Stimulated activated CD8-positive, alpha-beta memory T cell treated with anti-CD3 and anti-CD28 coated beads, Interleukin-4, amount 100 ng/mL, for 4 hours (primary cell): ENCODE measurements around the gene EEF1AKMT3.

Source experiments
- DNase-seq, 2 donors: peaks; one replicate each; pipeline ENCODE4 v3.0.0-alpha.2; 2020; ENCODE audit warnings: low read depth in 2 of 2, low spot score in 1 of 2

EEF1AKMT3 gene

DNA sequence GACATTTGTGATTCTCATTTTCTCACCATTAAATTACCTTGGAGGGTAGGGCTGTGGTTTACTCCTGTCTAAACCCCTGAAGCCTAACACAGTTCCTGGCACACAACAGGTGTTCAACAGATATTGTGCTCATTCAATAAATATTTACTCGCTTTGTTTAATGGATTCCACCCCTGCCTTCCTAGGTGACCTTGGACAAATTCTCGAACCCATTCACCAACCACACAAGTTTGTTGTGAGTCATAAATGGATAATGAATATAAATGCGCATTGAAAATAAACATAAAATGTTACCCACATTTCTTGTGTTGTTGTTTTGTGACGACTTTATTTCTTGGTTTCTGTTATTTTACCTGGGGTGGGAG, 9.8 kb downstream of the EEF1AKMT3 start:
- no peak for DNase-seq

DNA sequence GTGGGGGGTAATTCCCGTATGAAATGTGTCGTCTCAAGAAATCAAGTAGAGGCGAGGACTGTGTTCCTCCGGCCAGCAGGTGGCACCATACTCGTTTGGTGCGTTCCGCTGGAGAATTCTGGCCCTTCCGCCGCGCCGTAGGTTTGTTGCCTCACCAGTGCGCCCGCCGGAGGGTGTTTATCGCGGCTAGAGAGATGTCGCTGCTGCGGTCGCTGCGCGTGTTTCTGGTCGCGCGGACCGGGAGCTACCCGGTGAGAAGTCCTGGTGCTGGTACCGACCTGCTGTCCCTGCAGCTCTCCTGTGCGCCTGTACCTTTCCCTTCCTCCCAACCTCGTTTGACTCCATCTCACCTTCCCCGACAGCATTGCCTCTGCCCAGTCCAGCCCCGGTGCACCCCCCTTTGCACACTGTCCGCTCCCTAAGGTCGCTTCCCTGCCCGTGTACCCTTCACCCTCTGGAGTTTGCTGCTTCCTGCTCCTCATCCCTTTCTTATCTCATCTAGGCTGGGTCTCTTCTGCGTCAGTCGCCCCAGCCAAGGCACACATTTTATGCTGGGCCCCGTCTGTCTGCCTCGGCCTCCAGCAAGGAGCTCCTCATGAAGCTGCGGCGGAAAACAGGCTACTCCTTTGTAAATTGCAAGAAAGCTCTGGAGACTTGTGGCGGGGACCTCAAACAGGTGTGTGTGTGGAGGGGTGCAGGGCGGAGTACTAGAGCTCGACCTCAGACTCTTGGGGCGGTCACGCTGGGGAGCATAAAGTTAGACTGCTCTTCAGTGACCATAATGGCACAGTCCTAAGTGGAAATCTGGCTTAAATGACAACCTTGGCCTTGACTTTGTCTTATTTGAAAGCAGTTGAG, 10.4 kb downstream of the EEF1AKMT3 start, which contains the start of gene TSFM:
Gene TSFM, plus strand, starts transcription at position 180 of the 858 bp plus-strand sequence. Its CDS starts 15 bp downstream, at position 195.
- DNase-seq: peak; percentile 90 to 97

DNA sequence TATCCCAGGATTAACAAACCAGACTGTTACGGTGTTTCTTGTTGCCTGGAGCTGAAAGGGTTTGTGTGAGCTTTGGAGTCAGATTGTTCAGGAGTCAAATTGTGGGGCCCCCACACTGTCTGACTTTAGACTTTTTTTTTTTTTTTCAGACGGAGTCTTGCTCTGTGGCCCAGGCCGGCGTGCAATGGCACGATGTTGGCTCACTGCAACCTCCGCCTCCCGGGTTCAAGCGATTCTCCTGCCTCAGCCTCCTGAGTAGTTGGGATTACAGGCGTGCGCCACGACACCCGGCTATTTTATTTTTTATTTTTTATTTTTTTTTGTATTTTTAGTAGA, 11.0 kb downstream of the EEF1AKMT3 start:
- DNase-seq: no peak

DNA sequence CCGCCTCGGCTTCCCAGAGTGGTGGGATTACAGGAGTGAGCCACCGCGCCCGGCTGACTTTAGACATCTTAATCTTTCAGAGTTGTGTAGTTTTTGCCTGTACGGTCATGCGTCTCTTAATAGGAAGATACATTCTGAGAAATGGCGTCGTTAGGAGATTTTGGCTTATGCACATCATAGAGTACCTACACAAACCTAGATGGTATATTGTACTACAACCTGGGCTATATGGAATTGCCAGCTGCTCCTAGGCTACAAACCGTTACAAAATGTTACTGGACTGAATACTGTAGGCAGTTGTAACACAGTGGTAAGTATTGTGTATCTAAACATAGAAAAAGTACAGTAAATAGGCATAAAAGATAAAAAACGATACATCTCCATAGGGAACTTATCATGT, 11.4 kb downstream of the EEF1AKMT3 start:
- DNase-seq: no peak

- no peak for DNase-seq
Measured at GRCh38 chr12:57793920-57794319, 21.5 kb downstream of the EEF1AKMT3 start.

GRCh38 chr12:57795354-57795753, 22.9 kb downstream of the EEF1AKMT3 start:
- no peak for DNase-seq

DNA sequence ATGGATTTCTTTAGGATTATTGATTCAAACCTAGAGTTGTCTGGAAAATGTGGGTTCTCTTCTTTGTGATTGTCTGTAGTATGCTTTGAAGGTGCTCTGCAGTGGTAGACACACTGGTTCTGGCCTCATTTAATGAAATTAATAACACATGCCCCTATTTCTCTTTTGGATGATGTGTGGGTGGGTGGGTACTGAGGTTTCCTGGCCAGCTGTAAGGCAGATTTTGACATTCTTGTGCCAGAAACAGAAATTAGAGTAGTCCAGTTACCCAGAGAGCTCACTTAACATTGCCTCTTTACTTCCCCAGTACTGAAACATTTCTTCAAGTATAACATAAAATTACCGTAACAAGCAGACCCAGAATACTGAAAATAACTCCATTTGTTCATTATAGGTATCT, 24.6 kb downstream of the EEF1AKMT3 start:
- no peak for DNase-seq

GRCh38 chr12:57797933-57798332, 25.5 kb downstream of the EEF1AKMT3 start:
- no peak for DNase-seq

- DNase-seq: no peak
Measured at GRCh38 chr12:57800965-57801364, 28.6 kb downstream of the EEF1AKMT3 start.

- DNase-seq: no peak
Measured at GRCh38 chr12:57802607-57803006, 30.2 kb downstream of the EEF1AKMT3 start.

- DNase-seq: no peak
Measured at GRCh38 chr12:57803319-57803893, 31.0 kb downstream of the EEF1AKMT3 start.

DNA sequence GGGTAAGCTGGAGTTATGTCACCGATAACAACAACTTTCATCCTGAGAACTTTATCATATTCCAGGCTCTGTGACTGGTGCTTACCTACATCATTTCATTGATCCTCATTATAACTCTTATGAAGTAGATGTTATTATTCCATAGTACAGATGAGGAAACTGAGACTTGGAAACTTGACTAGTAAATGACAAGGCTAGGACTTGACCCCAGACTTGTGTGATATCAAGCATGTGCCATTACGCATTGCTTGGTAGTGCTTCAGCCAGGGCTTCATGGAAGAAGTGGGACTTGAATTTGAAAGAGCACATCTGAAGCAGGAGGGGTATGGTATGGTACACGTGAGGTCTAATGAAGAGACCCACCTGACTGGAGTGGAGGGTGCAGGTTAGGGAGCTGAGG, 34.3 kb downstream of the EEF1AKMT3 start:
- DNase-seq: no peak

DNA sequence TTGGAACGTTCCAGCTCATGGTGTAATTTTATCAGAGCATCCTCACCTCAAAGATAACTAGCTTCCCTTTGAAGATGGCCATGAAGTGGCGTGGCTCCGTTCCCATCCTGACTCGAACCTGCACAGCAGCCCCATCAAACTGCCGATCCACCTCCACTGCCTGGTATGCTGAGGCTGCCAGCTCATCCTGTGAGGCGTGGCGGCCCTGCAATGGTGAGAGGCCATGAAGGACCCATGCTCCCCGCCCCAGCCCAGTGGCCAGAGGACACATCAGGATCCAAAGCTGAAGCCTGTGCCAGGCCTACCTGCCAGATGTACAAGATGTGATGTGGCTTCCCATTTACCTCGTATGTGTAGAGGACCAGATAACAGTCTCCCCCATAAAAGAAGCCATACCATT, 34.9 kb downstream of the EEF1AKMT3 start:
- no peak for DNase-seq

GRCh38 chr12:57808351-57808750, 35.9 kb downstream of the EEF1AKMT3 start:
- no peak for DNase-seq

DNA sequence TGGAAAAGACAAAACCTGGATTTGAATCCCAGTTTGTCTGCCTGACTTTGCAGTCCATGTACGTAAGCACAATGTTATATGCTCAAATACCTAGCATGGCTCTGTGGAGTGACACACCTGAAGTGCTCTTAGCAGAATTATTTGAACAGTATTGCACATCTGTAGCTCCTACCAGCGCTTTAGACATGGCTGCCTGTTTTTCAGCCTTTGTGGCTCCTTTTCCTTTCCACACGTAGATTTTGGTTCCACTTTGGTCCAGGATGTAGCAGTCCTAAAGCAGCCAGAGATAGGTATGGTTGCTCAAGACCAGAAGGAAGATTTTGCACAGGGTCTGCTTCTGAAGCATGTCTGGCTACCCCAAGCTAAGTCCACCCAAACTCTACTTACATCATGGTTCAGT, 37.0 kb downstream of the EEF1AKMT3 start:
- DNase-seq: no peak

- DNase-seq: no peak
Measured at GRCh38 chr12:57810450-57810849, 38.0 kb downstream of the EEF1AKMT3 start.

DNA sequence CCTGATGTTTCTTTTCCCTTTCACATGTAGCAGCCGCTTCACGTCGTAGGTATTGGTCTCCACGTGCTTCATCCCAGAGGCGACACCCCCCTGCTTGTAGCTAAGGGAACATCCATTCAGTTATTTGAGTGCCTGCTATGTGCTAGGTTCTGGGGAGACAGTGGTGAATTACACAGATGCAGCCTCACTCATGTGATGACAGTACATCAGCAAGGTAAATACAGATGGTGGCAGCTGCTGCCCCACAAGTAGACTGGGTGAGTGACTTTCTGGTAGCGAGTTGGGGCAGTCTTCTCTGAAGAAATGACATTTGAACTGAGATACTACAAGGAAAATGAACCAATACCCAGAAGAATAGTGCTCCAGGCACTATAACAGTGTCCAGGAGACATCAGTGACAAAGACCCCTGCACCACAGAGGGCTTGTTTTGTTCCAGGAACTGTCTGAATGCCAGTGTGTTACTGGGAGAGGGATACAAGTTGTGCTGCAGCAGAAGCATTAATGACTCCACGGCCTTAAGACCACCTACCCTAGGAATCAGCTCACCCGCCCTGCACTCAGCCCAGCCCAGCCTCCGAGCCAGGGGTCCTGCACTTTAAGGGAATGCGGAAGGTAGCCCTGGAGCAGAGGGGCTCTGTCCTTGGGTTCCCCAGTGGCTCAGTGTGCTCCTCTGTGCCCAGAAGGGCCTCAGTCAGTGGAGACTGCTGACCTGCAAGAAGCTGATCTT, 38.8 kb downstream of the EEF1AKMT3 start:
- no peak for DNase-seq

DNA sequence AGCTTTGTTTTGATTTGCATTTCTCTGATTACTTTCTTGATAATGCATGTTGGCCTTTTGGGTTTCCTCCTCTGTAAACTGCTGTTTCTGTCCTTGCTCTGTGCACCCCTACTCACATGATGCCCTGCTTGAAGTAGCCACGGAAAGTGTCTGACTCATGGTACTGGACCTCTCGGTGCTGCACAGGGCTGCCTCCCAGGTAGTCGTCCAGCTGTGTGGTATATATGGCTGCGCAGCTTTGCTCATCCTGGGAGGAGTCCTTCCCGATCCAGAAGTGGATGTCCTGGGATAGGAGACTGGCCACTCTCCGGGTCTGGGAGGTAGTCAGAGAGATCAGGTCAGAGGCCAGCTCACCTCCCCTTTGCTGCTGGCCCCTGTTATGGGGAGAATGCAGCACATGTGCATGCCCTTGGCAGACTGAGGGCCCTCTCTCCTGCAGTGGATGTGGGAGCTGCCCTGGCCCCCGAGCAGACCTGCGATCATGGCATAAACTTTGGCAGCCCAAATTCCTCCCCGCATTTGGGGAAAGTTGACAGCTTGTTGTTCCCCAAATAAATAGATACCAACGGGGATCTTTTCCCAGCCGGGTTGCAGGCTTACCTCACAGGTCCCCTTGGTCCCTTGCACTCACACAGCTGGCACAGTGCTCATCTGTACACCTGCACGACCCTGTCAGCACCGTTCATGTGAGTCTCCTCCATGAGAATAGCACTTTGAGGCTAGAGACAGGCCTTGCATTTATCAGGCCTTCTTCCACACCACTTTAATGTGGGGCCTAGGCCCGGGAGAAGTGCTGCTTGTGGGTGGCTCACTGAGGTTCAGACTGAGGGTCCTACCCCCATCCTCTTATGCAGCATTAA, 40.9 kb downstream of the EEF1AKMT3 start:
- no peak for DNase-seq

DNA sequence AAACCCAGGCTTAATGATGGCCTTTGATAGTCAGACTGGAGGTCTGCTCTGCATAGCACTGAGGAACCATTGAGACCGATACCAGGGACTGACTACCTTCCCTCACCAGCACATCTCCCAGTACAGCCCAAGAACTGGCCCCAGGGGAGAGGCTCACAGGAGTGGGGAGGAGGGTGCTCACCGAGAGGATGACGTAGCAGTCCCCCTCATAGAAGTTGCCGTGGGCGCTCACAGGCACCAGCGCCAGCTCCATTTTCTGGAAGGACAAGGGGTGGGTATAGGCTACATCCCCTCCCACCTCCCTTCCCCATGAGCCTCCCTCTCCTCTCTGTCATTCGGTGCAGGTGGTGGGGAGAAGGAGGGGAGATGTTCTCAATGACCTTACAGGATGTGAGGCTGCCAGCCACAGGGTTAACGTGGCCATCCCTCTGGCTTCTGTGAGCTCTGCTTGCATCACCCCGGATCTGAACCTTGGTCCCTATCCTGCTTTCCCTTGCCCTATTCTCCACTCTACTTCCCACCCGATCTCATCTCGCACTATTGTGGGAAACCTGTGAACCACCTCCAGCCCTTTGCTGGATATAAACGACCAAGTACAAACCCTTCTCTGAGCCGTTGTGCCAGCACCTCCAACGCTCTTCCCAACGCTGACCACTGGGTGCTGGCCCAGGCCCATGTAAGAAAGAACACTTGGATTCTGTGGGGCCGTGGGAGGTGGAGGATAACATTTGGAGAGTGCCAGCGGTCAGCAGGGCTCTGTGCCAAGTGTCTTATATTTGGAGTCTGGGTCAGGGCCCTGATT, 41.8 kb downstream of the EEF1AKMT3 start:
- no peak for DNase-seq

- DNase-seq: no peak
Measured at GRCh38 chr12:57815177-57816000, 43.0 kb downstream of the EEF1AKMT3 start.
